ENCODE results near the gene ADCY9. TPM values are rescaled to one million over a fixed set of nuclear protein-coding genes. Genes with fewer than 3 reads are reported as not detected.

Gene ADCY9
- total and polyA plus RNA-seq, 2 experiments from 2014 or later: 7.1 to 28.4 TPM

- peaks cover 4% of the 10 kb centered on the region for H3K4me1 ChIP-seq (ENCODE audit: low read depth)
- H3K4me3 ChIP-seq: no peak overlapping the region
- no peak for TF ChIP-seq CTCF (IDR thresholded peaks at IDR 0.05; ENCODE audit: low read depth, low read length)
These were observed 19.7 kb downstream of the ADCY9 start for GRCh38 chr16:4096509-4096908.

GRCh38 chr16:4094127-4094773, 22.0 kb downstream of the ADCY9 start:
- H3K27me3 ChIP-seq: no peaks in the 10 kb centered on the region
- no peak overlapping the region for H3K4me3 ChIP-seq
- DNase-seq (ENCODE audit: low read depth in 1 of 2, low spot score in 1 of 2): no peak
- peak overlapping the region; percentile 59 for H3K27ac ChIP-seq
- H3K9me3 ChIP-seq (ENCODE audit: low read depth): no peaks in the 10 kb centered on the region
- no peaks in the 10 kb centered on the region for H3K36me3 ChIP-seq
- H3K4me1 ChIP-seq (ENCODE audit: low read depth): peaks cover 12% of the 10 kb centered on the region
- TF ChIP-seq CTCF (IDR thresholded peaks at IDR 0.05; ENCODE audit: low read depth, low read length): no peak

More at GRCh38 chr16:4096509-4096908, 19.7 kb downstream of the ADCY9 start:
- H3K27ac ChIP-seq: no peak overlapping the region
- no peaks in the 10 kb centered on the region for H3K27me3 ChIP-seq
- no peaks in the 10 kb centered on the region for H3K36me3 ChIP-seq
- no peaks in the 10 kb centered on the region for H3K9me3 ChIP-seq (ENCODE audit: low read depth)
- no peak for DNase-seq (ENCODE audit: low read depth in 1 of 2, low spot score in 1 of 2)

- no peak overlapping the region for H3K4me3 ChIP-seq
- H3K27me3 ChIP-seq: no peaks in the 10 kb centered on the region
- no peaks in the 10 kb centered on the region for H3K9me3 ChIP-seq (ENCODE audit: low read depth)
- peak in 1 of 2 donors; percentile 37 for DNase-seq (ENCODE audit: low read depth in 1 of 2, low spot score in 1 of 2)
- no peak for TF ChIP-seq CTCF (IDR thresholded peaks at IDR 0.05; ENCODE audit: low read depth, low read length)
- peak overlapping the region; percentile 59 for H3K27ac ChIP-seq
- peaks cover 12% of the 10 kb centered on the region for H3K4me1 ChIP-seq (ENCODE audit: low read depth)
- no peaks in the 10 kb centered on the region for H3K36me3 ChIP-seq
These were observed 22.6 kb downstream of the ADCY9 start for GRCh38 chr16:4093495-4094126.

GRCh38 chr16:4092547-4093265, 23.5 kb downstream of the ADCY9 start:
- TF ChIP-seq CTCF (IDR thresholded peaks at IDR 0.05; ENCODE audit: low read depth, low read length): no peak
- peaks cover 12% of the 10 kb centered on the region for H3K4me1 ChIP-seq (ENCODE audit: low read depth)
- no peak for DNase-seq (ENCODE audit: low read depth in 1 of 2, low spot score in 1 of 2)
- H3K36me3 ChIP-seq: no peaks in the 10 kb centered on the region
- H3K27ac ChIP-seq: no peak overlapping the region
- no peaks in the 10 kb centered on the region for H3K27me3 ChIP-seq
- H3K4me3 ChIP-seq: no peak overlapping the region
- H3K9me3 ChIP-seq (ENCODE audit: low read depth): no peaks in the 10 kb centered on the region

GRCh38 chr16:4091240-4092012, 24.8 kb downstream of the ADCY9 start:
- Histone ChIP-seq H3K4me3 (no peak overlapping the region), H3K27me3 (no peaks in the 10 kb centered on the region), H3K4me1 (ENCODE audit: low read depth) (peaks cover 12% of the 10 kb centered on the region), H3K27ac (no peak overlapping the region), H3K9me3 (ENCODE audit: low read depth) (no peaks in the 10 kb centered on the region), H3K36me3 (no peaks in the 10 kb centered on the region)
- no peak for DNase-seq (ENCODE audit: low read depth in 1 of 2, low spot score in 1 of 2)
- TF ChIP-seq CTCF (IDR thresholded peaks at IDR 0.05; ENCODE audit: low read depth, low read length): no peak
